GM21526 (cell line): ENCODE data around the gene BTG4.

ENCODE experiments used
- ATAC-seq: cut with Tn5 transposase; IDR thresholded peaks from one replicate; pipeline ENCODE4 v1.9.1; 2021; ENCODE audit warnings: moderate library complexity; ENCODE audit not compliant: unreplicated experiment, low FRiP score

BTG4 gene

GRCh38 chr11:111512296-111513239 lies at the start of gene BTG4:
Gene BTG4 (minus strand): TSS chr11:111512386. CDS start chr11:111498776, 13,610 bp downstream.
- ATAC-seq: no peak

GRCh38 chr11:111561791-111562325 lies 49.7 kb upstream of the BTG4 start:
- no peak for ATAC-seq

GRCh38 chr11:111561306-111561705 lies 49.1 kb upstream of the BTG4 start:
- no peak for ATAC-seq

GRCh38 chr11:111560800-111561199 lies 48.6 kb upstream of the BTG4 start:
- no peak for ATAC-seq

DNA sequence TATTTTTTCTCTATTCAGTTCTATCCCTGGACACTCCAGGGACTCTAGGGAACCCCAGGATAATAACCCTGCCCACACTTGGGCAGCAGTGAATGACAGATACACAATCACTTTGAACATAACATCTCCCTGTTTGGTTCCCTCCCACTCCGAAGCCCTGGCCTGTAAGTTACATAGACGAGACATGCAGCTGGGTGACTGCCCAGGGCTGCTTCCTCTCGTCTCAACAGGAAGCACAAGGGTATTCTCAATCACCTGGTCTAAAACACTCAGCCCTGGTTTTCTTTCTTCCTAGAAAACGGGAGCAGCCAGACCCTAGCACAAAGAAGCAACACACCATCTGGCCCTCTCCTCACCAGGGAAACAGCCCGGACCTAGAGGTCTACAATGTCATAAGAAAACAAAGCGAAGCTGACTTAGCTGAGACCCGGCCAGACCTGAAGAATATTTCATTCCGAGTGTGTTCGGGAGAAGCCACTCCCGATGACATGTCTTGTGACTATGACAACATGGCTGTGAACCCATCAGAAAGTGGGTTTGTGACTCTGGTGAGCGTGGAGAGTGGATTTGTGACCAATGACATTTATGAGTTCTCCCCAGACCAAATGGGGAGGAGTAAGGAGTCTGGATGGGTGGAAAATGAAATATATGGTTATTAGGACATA lies 47.7 kb upstream of the BTG4 start:
- no peak for ATAC-seq

GRCh38 chr11:111557425-111558111 lies 45.4 kb upstream of the BTG4 start:
- no peak for ATAC-seq

- no peak for ATAC-seq
Measured at GRCh38 chr11:111555255-111555654, 43.1 kb upstream of the BTG4 start.

DNA sequence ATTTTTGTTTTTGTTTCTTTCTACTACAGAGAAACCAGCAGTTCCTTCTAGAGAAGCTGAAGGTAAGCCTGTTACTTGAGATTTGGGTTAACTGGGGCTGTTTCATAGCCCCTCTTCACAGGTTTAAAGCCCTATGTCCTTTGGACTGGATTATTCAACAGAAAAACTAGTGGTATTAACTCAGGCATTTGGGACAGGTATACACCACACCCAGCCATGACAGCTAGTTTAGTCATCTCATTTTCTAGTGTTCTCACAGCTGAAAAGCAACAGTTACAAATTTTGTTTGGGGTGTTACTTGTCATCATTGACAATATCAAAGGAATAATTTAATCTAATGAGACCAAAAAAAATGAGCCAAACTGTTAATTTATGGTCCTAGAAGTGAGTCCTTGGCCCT lies 42.3 kb upstream of the BTG4 start:
- no peak for ATAC-seq

DNA sequence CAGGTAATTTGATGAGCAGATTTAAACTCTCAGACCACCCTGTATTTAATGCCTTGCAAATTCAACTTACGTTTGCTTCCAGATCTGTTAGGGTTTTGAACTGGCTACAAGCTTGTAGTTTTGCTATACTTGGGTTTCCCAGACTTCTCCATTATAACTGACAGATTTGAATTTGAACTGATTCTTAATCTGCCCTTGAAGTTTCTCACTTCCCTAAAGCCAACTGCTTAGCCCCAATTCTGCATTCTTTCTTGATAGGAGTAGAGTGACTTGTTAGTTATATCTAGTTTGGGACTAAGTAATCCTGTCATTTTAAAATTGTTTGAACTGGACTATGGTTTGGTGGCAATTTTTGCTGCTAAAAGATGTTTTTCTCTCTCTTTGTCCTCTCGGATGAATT lies 38.1 kb upstream of the BTG4 start:
- ATAC-seq: no peak

- no peak for ATAC-seq
Measured at GRCh38 chr11:111549869-111550203, 37.6 kb upstream of the BTG4 start.

GRCh38 chr11:111549196-111549868 lies 37.1 kb upstream of the BTG4 start:
- no peak for ATAC-seq

DNA sequence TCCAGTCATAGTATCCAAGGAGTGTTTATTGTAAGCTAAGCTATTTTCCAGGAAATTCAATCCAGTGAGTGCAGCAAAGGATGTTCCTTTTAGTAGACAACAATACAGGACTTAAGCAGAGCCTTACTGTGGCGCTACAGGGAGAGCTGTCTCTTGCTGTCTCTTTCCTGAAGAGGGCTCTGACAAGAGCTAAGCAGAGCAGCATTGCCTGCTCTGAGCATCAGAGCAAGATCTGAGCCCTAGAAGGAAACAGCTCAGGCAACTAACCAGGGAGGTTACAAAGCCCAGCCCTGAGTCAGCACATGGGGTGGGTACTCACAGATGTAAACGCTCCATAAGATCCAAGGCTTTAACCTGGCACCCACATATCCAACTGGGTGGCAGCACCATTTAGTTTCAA lies 36.3 kb upstream of the BTG4 start:
- ATAC-seq: no peak

DNA sequence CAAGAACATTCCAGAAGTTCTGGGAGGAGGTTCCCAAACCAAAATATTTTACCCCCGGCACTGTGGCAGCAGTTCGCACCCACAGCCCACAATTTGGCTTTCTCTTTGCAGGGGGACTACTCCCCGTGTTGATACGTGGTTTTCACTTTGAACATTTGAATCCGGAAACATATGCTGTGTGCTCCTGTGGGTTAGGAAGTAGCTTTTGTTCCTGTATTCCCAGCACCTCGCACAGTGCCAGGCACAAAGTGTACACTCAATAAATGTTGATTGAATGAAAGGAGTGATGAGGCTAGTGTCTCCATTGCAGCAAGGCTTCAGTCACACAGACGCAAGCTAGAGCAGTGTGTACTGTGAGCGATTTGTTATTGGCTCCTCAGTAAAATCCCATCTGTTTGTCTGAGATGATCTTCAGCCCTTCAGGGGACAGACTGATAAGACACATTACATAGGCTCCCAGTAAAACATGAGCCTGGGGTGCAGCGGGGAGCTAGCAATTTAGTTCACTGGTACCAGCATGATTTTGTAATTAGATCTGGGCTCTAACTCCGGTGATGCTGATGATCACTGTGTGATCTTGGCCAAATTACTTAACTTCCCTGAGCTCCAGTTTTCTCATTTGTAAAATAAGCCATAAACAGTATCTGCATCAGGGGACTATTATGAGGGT lies 30.6 kb upstream of the BTG4 start:
- no peak for ATAC-seq

DNA sequence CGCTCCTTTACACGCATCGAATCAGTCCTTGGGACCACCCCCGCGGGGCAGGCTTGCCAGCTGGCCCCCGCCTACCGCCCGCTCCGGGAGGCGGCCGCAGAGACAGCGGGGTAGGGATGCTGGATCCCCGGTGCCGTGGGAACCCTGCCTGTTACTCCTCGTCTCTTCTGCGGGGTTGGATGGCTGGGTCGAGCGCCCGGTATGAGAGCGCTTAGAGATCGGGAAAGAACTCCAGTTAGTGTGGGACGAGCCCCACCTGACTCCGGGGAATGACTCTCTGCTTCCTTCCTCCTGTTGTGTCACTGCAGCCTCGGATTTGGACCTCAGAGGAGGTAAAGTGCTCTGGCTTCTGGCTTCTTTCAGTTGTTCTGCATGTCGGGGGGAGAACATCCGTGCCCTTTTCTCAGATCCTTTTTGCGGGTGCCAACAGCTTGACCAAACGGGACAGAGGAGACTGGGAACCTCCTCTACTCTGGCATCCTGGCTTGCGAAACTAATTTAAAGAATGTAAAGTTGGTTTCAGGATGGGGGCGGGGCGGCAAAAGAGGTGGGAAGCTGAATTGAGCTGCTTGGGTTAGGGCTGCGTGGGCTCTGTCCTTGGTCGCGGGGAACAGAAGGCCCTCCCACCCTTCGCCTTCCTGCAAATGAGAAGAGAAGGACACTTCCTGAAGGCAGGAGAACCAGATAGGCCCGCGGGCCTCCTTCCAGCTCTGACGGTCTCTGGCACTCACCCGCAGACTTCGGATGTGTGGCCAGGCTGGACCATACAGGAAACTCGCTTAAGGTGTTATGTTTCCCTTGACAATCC lies 29.3 kb upstream of the BTG4 start:
- ATAC-seq: no peak

- ATAC-seq: no peak
Measured at GRCh38 chr11:111540937-111541253, 28.7 kb upstream of the BTG4 start.

DNA sequence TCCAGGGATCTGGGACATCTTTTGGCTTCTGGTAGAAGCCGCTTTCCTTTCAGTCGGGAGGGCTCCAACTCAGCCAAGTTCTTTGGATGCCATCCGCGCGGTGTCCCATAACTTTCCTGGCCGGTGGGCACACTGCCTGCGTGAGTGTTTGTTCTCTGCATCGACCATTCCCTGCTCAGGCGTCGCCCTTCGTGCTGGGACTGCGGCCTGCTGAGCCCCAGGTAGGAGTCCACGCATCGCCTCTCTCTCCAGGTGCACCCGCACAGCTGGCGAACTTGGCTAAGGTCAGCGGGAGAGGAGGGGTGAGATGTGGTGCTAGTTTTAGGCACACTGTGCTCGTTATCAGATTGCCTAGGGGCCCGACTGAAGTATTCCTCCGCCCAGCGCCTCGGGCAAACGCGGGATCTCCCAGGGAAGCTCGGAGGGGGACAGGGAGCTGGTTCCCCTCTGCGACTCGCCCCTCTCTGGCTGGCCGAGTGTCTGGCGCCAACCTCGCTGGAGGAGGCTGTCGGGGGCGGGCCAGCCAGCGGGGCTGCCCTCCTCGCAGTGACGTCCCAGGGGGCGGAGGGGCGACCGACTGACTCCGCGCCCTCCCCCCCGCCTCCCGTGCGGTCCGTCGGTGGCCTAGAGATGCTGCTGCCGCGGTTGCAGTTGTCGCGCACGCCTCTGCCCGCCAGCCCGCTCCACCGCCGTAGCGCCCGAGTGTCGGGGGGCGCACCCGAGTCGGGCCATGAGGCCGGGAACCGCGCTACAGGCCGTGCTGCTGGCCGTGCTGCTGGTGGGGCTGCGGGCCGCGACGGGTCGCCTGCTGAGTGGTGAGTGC lies 28.1 kb upstream of the BTG4 start, which contains the start of gene LAYN:
TSS of gene LAYN (plus strand) at position 607 of the 823 bp plus-strand sequence. CDS start at position 731, 124 bp downstream.
- no peak for ATAC-seq

DNA sequence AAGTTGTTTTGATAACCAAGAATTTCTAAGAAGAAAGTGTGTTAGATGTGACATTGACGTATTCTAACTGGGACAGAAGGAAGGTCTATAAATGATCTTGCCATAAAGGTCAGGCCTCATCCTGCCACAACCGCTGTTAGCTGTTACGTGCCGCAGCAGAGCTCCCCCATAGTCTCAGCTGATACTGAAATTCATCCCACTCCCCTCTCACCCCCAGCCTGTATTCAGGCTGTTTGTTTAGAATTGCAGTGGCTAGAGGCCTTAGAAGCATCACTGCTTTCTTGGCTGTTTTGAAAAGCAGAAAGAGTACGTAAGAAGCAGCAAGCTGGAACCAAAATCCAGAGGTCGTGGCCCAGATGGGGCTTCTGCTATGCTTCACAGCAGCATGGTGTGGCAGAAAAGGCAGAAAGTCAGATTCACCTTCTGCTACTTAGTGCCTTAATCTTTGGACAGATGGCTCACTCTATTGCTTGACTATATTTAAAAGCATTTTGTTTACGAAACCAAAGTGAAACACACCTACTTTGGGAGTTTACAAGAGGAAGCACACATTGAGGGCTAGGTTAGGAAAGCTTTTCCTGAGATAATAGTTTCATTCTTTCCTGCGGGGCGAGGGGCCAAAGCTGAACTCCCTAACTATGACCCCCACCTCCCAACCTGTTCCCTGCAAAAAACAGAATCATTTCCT lies 27.4 kb upstream of the BTG4 start:
- ATAC-seq: no peak
